ENCODE results near the gene PITX3. TPM values are rescaled to one million over a fixed set of nuclear protein-coding genes. Genes with fewer than 3 reads are reported as not detected.

Gene PITX3
- total and polyA plus RNA-seq, 10 donors: not detected

GRCh38 chr10:102230861-102231356 is 10.4 kb downstream of the PITX3 start:
- DNase-seq: peak; percentile 91
- peaks cover 0 to 86% (median 29%) of the 10 kb centered on the region in 7 donors for H3K27me3 ChIP-seq (replicated peaks in 1 of 7)
- no peaks in the 10 kb centered on the region for H3K36me3 ChIP-seq
- TF ChIP-seq CTCF (IDR thresholded peaks at IDR 0.05 in 8 of 11, conservative IDR thresholded peaks at IDR 0.05 in 3 of 11): peak in 6 of 11 experiments; percentile 16 to 48 (median 28)
- no peak for TF ChIP-seq POLR2A (IDR thresholded peaks at IDR 0.05)
- peak in 1 of 3 donors; percentile 15 for TF ChIP-seq POLR2AphosphoS5 (IDR thresholded peaks at IDR 0.05)
- peak overlapping the region; percentile 19 to 74 (median 56) for H3K4me3 ChIP-seq
- H3K27ac ChIP-seq: no peak overlapping the region
- no peaks in the 10 kb centered on the region for H3K9me3 ChIP-seq
- intact Hi-C loops (cut with DNase I; ENCODE audit: low total_unique reads): loop anchor here (10.0 kb wide), 1 partner anchor 244 kb away; no protein-coding TSS in a partner anchor
- H3K4me1 ChIP-seq: peaks cover 24 to 49% (median 37%) of the 10 kb centered on the region in 6 donors
- WGBS, 5 donors: 1 to 3% (median 3%) methylated on average over 45 to 52 of the region's 52 CpGs

GRCh38 chr10:102230264-102230860 is 10.9 kb downstream of the PITX3 start:
- intact Hi-C loops (cut with DNase I; ENCODE audit: low total_unique reads): loop anchor here (10.0 kb wide), 1 partner anchor 244 kb away; no protein-coding TSS in a partner anchor
- peak overlapping the region; percentile 19 to 74 (median 56) for H3K4me3 ChIP-seq
- 1 to 4% (median 2%) methylated on average over 30 to 50 of the region's 50 CpGs for WGBS, 5 donors
- no peaks in the 10 kb centered on the region for H3K9me3 ChIP-seq
- no peaks in the 10 kb centered on the region for H3K36me3 ChIP-seq
- H3K27ac ChIP-seq: no peak overlapping the region
- DNase-seq: peak; percentile 82
- peaks cover 0 to 86% (median 29%) of the 10 kb centered on the region in 7 donors for H3K27me3 ChIP-seq (replicated peaks in 1 of 7)
- peaks cover 28 to 54% (median 42%) of the 10 kb centered on the region in 6 donors for H3K4me1 ChIP-seq
- TF ChIP-seq POLR2A (IDR thresholded peaks at IDR 0.05) (no peak), CTCF (IDR thresholded peaks at IDR 0.05 in 8 of 11, conservative IDR thresholded peaks at IDR 0.05 in 3 of 11) (no peak), POLR2AphosphoS5 (IDR thresholded peaks at IDR 0.05) (no peak)

- peak; percentile 97 for DNase-seq
- WGBS, 5 donors: 0 to 3% (median 2%) methylated on average over 11 to 24 of the region's 24 CpGs
- Histone ChIP-seq H3K4me3 (peak overlapping the region; percentile 19 to 74 (median 56)), H3K4me1 (peaks cover 28 to 58% (median 45%) of the 10 kb centered on the region in 6 donors), H3K27me3 (replicated peaks in 1 of 7) (peaks cover 0 to 84% (median 29%) of the 10 kb centered on the region in 7 donors), H3K9me3 (no peaks in the 10 kb centered on the region), H3K27ac (no peak overlapping the region), H3K36me3 (no peaks in the 10 kb centered on the region)
- peak; percentile 38 to 70 (median 63) for TF ChIP-seq POLR2AphosphoS5 (IDR thresholded peaks at IDR 0.05)
- TF ChIP-seq POLR2A (IDR thresholded peaks at IDR 0.05): no peak
- TF ChIP-seq CTCF (IDR thresholded peaks at IDR 0.05 in 8 of 11, conservative IDR thresholded peaks at IDR 0.05 in 3 of 11): peak; percentile 81 to 97 (median 91)
- intact Hi-C loops (cut with DNase I; ENCODE audit: low total_unique reads): loop anchor here (5.0 to 10.0 kb wide), 2 partner anchors 122 to 245 kb away; no protein-coding TSS in a partner anchor
These were observed 11.5 kb downstream of the PITX3 start for GRCh38 chr10:102229810-102230263.

- Histone ChIP-seq H3K36me3 (no peaks in the 10 kb centered on the region), H3K27me3 (replicated peaks in 1 of 7) (peaks cover 0 to 60% (median 29%) of the 10 kb centered on the region in 7 donors), H3K27ac (peak overlapping the region in 2 of 8 donors; percentile 76 to 80), H3K4me1 (peaks cover 28 to 58% (median 45%) of the 10 kb centered on the region in 6 donors), H3K9me3 (no peaks in the 10 kb centered on the region), H3K4me3 (peak overlapping the region in 1 of 8 donors; percentile 67)
- intact Hi-C loops (cut with DNase I; ENCODE audit: low total_unique reads): loop anchor here (5.0 kb wide), 1 partner anchor 125 kb away; no protein-coding TSS in a partner anchor
- WGBS, 5 donors: 52 to 74% (median 57%) methylated on average over 8 of the region's 8 CpGs
- no peak for TF ChIP-seq POLR2A (IDR thresholded peaks at IDR 0.05)
- no peak for TF ChIP-seq CTCF (IDR thresholded peaks at IDR 0.05 in 8 of 11, conservative IDR thresholded peaks at IDR 0.05 in 3 of 11)
- TF ChIP-seq POLR2AphosphoS5 (IDR thresholded peaks at IDR 0.05): no peak
- no peak for DNase-seq
These were observed 14.3 kb downstream of the PITX3 start for GRCh38 chr10:102227050-102227449.
